IPS DF 4.7 (cell line): ENCODE measurements around the gene MPP1.
"Not testable (repeated sequence)": the region's sequence is repeated elsewhere in the genome, so short reads cannot be mapped to it uniquely, and the experiment has no call there.

Experiments used
- DNase-seq: peaks from one replicate; pipeline ENCODE4 v3.0.0-alpha.2; 2013; ENCODE audit warnings: low spot score; ENCODE audit errors: extremely low read depth

Gene MPP1

DNA sequence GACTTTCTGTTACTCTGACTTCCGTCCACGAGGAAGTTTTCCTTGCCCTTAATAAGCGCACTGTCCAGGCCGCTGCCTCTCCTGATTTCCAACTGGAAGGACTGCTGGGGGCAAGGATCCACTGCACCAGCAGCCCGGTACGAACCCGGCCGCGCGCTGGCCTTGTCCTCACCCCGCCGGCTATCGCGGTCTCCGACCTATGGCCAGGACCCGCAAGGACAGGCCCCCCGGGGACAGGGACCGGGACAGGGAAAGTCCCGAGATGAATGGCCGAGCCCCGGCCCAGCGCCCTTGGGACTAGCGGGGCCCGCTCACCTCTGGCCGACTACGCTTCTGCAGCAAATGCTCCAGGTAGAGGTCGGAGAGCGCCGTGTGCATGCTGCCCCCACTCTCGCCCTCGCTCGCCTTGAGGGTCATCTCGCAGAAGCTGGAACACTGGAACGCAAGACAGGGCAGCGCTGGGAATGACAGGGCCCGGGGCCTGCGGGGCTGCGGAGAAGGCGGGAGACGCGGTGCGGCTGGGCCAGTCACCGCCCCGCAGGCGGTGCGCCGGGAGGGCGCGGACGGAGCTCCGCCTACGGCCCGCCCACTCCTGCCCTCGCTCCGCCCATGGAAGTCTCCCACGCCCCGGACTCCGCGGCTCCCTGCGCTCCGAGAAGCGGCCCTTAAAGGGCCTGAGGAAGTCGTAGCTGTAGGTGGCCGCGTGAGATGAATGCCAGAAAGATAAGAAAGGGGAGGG, at the start of gene MPP1:
MPP1 (minus strand) TSS at position 529 of the 739 bp plus-strand sequence; CDS start at position 417, 112 bp downstream.
- DNase-seq = no peak

DNA sequence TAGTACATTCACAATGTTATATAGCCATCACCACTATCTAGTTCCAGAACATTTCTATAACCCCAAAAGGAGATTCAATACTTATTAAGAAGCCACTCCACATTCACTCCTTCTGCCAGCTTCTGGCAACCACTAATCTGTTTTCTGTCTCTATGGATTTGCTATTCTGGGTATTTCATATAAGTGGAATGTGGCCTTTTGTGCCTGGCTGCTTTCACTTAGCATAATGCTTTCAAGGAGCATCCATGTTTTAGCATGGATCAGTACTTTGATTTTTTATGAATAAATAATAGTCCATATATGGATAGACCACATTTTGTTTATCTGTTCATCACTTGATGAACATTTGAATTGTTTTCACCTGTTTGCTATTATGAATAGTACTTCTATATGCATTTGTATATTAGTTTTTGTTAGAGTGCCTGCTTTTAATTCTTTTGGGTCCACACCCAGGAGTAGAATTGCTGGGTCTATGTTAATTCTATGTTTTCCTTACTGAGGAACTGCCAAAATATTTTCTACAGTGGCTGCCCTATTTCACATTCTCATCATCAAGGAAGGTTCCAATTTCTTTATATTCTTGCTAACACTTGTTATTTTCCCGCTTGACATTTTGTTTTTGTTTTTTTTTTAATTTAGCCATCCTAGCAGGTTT, 45.8 kb upstream of the MPP1 start:
- no peak for DNase-seq

- DNase-seq = no peak
Measured at GRCh38 chrX:154840856-154841255, 35.6 kb upstream of the MPP1 start.

GRCh38 chrX:154836163-154836562, 30.9 kb upstream of the MPP1 start:
- DNase-seq = no peak

DNA sequence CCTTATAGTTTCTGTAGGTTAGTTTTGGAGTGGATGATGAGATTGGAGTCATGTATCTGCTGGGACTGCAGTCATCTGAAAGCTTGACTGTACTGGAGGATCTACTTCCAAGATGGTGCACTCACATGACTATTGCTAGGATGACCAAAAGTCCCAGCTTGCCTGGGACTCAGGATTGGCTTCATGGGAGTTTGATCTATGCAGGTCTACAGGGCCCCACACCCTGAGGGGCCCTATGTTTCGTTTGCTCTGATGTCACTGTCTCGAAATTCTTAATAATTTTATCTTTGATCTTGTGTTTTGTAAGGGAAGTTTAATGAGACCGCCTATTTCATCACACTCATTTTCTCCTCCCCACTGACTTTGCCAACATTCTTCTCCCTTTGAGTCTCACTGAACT, 29.3 kb upstream of the MPP1 start, which contains the start of gene SMIM9:
SMIM9 (minus strand) TSS at position 101 of the 400 bp plus-strand sequence. CDS start 3,806 bp downstream, outside the sequence.
- no peak for DNase-seq

- DNase-seq = no peak
Measured at GRCh38 chrX:154833746-154834274, 28.5 kb upstream of the MPP1 start.

- no peak for DNase-seq
Measured at GRCh38 chrX:154829926-154830442, 24.7 kb upstream of the MPP1 start.

- DNase-seq = no peak
Measured at GRCh38 chrX:154829134-154829533, 23.8 kb upstream of the MPP1 start.

DNA sequence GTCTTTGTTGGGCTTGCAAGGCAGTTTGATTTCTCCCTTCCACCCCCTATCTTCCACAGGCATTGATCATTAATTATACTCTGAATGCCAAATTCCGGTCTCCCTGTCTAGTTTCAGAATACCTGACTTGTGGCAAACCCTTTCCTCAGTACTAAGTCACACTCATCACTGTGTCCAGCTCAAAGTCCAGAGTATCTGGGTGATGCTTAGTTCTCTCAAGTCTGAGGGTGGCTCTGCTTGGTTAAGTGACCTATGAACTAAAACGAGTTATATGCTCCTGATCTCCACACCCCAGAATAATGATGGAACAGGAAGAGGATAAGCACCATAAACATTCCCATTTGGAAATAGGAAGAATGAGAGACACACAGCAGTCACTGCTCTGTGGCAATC, 22.7 kb upstream of the MPP1 start:
- DNase-seq = no peak

DNA sequence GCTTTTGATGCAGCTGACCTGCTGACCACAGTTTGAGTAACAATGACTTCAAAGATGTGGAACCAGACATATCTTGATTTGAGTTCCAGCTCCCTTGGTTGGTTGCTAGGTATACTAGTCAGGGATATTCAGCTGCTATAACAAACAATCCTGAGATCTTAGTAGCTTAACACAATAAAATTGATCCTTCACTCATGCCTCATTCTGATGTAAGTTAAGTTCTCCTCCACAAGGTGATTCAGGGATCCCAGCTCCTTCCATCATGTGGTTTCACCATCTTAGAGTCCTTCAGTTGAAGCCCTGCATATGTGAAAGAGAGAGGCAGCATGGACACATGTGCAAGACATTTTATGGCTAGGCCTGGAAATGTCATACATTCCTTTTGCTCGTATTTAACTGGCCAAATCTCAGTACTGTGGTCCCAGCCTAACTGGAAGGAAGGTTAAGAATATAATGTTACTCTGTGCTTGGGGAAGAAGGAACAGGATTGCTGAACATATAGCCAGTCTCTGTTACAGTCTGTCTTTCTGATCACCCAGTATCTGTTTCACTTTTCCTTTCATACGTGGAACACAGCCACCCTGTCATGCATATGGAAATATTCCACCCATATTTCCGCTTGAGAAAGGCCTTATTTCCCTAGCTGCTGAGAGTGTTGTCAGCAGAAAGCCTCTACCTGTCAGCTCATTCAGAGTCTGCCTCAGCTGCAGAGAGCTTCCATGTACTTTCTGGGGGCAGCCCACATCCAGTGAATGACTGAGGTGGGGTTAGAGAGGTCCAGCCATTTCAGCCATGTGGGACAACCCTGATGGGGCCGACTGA, 22.1 kb upstream of the MPP1 start:
- no peak for DNase-seq

GRCh38 chrX:154825586-154825985, 20.3 kb upstream of the MPP1 start:
- not testable (repeated sequence) for DNase-seq

DNA sequence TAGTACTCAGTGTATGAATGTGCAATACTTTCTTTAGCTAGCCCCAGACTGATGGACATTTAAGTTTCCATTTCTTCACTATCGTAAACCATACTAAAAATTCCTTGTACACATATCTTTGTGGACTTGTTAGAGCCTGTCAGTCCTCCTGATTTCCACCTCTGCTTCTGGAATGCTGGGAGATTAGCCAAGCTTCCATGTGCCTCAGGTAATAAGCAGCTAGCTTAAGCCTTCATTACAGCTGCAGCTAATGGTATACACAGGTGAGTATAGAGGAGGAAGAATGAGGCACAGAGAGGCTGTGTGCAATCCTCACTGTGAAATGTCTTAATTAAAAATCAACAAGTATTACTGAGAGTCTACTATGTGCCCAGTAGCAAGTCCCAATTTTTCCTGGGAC, 19.4 kb upstream of the MPP1 start:
- no peak for DNase-seq

- DNase-seq = no peak
Measured at GRCh38 chrX:154822029-154822428, 16.7 kb upstream of the MPP1 start.

- no peak for DNase-seq
Measured at GRCh38 chrX:154821523-154821922, 16.2 kb upstream of the MPP1 start.

DNA sequence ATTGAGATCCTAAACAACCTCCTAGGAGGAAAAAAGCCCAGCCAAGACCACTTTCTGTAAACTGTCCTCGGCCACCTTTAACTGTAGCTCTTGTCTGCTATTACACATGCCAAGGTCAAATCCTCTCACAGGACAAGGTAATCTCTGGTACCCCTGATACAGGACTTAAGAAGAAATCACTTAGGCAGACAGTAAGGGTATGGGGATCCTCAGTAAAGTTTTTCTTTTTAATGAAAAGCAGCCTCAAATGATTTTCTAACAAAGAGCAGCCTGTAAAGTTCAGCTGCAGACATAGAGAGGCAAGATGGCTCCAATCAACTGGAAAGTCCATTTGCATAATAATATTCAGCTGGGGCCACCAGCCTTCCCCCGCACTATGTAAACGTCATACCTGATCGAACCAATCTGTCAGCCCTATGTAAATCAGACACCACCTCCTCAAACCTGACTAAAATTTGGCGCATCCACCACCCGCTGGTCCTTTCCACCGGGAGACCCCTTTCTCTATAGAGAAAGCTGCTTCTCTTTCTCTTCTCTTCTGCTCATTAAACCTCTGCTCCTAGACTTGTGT, 14.6 kb upstream of the MPP1 start:
- DNase-seq = no peak

DNA sequence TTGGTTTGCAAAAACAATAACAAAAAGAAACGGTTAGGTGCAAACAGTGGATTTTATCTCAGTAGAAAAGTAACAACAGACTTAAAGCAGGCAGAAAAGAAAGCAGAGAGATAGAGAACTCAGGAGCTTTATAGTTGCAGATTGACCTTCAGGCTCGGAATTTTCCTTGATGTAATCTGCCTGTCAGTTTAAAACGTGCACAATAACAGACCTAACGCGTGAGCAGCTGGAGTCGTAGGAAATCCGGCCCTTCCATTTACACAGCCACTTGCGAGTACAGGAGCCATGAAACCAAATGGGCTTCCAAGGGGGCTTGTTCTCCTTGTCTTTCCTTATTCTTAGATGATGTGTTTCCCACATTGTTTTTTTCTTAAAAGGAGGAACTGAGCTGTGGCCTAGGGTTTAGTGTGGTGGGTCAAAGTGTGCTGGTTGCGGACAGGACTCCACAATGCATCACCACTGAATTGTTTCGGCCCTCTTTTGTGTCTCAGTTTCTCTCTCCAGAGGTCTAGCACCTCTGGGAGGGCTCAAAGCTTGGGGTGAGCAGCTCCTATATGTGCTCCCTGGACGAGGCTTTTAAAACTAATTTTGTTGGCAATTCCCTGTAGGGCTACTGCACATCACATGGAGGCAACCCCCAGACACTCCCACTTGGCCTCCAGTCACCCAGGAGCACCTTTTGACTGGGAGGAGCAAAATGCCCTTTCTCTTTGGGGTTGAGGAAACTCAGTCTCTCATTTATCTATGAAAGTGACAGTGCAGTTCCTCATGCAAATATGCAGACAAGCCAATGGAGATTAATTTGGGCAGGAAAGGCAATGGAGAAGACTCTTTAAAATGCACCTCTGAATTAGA, 13.9 kb upstream of the MPP1 start:
- DNase-seq = no peak

DNA sequence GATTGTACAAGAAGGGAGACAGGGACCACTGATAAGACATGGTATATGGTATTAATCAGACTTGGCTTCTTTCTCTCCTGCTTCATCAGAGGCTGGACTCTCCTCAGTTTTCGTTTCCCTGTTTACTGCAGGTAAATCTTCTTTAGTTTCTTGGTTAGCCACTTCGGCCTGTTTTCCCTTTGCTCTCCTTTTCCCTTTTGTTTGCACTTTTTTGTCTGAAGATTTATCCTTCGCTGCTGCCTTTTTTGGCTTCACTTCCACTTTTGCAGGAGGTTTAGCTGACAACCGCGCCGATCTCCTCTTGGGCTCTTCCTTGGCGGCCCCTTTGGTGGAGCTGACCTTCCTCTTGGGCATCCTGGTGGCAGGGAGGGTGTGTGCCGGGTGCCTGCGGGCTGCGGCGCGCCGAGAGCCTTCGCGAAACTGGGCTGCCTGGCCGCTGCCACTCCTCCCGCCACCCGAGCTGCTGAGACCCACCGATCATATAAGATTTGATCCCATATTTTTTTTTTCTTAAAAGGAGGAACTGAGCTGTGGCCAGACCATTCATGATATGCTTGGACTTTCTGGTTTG, 11.8 kb upstream of the MPP1 start:
- not testable (repeated sequence) for DNase-seq

- not testable (repeated sequence) for DNase-seq
Measured at GRCh38 chrX:154816326-154816898, 11.1 kb upstream of the MPP1 start.

DNA sequence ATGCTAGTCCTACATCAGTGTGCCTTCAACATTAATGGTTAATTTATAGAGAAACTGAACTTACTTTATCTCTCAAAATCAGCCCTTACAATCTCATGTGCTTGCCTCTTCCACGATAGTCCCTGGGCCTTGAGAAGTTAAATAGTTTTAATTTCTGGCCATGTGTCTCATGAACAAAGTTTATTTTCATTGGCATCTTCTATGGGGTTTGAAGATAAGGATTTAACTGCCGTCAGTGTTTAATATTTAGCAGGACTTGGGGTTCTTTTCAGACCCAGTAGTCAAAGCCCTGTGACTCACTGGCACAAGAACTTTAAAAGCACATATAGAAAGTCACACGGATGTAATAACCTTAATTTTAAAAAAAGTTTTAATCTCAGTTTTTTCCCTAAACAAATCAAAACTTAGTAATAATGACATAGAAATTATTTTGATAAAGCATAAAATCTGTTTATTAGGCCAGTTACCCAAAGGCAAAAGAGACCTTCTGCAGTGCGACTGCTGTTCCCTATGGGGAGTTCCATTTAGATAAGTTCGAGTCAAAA, 10.1 kb upstream of the MPP1 start:
- DNase-seq = no peak
